Measurements from ENCODE around the gene SLC25A43. TPM values are rescaled to one million over a fixed set of nuclear protein-coding genes. Genes with fewer than 3 reads are reported as not detected.
"Not testable (repeated sequence)": the region's sequence is repeated elsewhere in the genome, so short reads cannot be mapped to it uniquely, and the experiment has no call there.

Gene SLC25A43
- total RNA-seq, 1 donor: 3.0 TPM

DNA sequence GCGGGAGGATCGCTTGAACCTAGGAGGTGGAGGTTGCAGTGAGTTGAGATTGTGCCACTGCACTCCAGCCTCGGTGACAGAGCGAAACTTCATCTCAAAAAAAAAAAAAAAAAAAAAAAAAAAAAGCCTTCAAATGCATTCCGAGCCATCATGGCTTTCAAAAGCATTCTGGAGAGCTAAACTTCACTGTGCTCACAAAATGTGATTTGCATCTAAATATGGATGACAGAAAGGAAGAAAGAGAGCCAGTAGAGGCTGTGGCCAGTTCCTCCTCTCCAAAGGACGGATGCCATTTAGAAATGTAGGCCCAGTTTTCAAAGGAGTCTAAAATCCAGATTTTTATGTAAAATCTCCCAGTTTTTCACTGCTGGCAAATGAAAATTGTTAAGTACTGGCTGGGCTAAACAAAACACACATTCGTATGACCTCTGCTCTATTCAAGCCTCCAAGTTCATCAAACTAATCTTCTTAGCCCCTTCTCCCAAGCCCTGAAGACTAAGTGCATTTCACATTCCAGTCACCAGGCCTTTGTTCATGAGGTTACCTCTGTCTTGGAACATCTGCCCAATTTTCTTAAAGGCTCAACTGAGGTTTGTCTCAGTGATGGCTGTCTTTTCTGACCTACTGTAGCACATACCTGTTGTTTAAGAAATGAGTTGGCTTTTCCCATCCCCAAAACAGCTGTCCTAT lies 22.0 kb downstream of the SLC25A43 start:
- Histone ChIP-seq H3K4me3 (ENCODE audit: low read length) (no peak overlapping the region), H3K4me1 (ENCODE audit: insufficient read depth, low read length) (no peaks in the 10 kb centered on the region), H3K9me3 (ENCODE audit: low read depth, low read length) (no peaks in the 10 kb centered on the region), H3K27me3 (ENCODE audit: insufficient read depth, low read length) (no peaks in the 10 kb centered on the region)

DNA sequence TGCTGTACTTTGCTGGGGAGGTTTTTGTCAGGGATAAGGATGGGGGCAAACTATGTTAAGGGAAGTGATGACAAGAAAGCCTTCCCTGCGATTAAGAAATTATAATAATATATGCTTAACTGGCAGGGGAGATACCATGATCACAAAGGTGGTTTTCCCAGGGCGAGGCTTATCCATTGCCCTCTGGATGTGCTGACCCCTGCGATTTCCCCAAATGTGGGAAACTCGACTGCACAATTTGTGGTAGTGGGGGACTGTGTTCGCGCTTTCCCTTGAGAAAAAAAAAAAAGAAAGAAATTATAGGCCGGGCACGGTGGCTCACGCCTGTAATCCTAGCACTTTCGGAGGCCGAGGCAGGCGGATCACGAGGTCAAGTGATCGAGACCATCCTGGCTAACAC lies 24.5 kb downstream of the SLC25A43 start:
- H3K4me3 ChIP-seq (ENCODE audit: low read length): no peak overlapping the region
- no peaks in the 10 kb centered on the region for H3K27me3 ChIP-seq (ENCODE audit: insufficient read depth, low read length)
- H3K4me1 ChIP-seq (ENCODE audit: insufficient read depth, low read length): peaks cover 16% of the 10 kb centered on the region
- H3K9me3 ChIP-seq (ENCODE audit: low read depth, low read length): no peaks in the 10 kb centered on the region

DNA sequence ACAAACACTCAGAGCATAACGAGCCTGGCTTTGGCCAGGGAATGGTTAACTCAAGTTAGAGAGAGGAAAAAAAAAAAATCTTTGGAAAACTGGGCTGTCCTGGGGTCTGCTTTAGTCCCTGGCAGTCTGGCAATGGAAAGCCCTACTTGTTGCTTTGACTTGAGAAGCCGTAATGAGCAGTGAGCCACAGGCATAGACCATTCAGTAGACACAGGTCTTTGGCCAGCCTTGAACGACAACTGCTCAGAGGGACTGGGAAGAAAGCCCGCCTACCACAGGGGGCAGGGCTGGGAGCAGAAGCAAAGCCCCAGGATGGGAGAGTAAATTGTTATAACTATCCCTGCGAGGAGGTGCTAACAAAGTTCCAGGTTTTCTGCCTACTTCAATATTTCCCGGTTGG lies 25.9 kb downstream of the SLC25A43 start:
- Histone ChIP-seq H3K27me3 (ENCODE audit: insufficient read depth, low read length) (no peaks in the 10 kb centered on the region), H3K9me3 (ENCODE audit: low read depth, low read length) (no peaks in the 10 kb centered on the region), H3K4me3 (ENCODE audit: low read length) (no peak overlapping the region), H3K4me1 (ENCODE audit: insufficient read depth, low read length) (peaks cover 16% of the 10 kb centered on the region)

DNA sequence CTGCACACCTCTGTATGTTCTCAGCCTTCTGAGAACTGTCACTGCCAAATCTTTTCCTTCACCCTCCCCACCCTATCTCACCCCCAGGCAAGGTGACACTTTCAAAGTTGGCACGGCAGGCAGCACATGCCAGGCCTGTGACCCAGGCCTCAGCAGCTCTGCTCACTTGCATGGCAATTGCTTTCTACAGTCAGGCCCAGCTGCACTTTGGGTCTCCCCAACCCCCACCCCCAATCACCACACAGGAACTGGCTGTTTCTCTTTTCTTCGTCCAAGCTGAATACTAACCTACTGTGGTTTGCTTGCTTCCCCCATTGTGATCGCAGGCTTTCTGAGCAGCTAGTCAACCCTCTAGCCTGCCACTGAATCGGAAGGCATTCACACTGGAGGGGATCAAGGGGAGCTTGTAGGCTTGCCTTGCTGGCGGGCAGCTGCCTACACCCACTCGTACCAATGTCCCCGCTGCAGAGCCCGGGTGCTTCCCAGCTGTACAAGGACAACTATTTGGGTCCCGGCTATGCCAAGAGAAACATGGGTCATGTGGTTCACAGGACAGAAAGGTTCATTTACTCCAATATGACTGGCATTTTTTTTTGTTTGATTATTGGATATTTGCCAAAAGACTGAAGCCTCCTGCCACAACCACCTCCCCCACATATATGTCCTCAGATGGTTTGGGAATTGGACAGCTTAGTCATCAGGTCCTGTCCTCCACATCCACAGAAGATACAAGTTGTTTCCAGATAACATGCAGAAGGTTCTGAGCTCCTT lies 28.1 kb downstream of the SLC25A43 start:
- no peak overlapping the region for H3K4me3 ChIP-seq (ENCODE audit: low read length)
- H3K9me3 ChIP-seq (ENCODE audit: low read depth, low read length): no peaks in the 10 kb centered on the region
- peaks cover 16% of the 10 kb centered on the region for H3K4me1 ChIP-seq (ENCODE audit: insufficient read depth, low read length)
- no peaks in the 10 kb centered on the region for H3K27me3 ChIP-seq (ENCODE audit: insufficient read depth, low read length)

DNA sequence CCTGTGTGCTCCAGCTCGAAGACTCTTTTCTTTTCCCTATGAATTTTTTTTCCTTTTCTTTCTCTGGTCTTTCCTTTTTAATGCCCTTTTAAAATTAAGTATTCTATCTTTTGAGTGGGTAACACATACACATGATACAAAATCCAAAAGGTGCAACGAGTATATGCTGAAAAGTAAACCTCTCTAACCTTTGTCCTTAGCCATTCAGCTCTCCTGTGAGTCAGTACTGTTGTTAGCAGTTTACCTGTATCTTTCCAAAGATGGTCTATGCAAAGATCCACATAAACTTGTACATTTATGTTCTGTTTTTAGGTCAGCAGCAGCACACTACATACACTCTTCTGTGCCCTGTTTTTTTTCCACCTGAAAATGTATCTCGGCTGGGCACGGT lies 28.7 kb downstream of the SLC25A43 start:
- H3K27me3 ChIP-seq (ENCODE audit: insufficient read depth, low read length): no peaks in the 10 kb centered on the region
- H3K4me3 ChIP-seq (ENCODE audit: low read length): no peak overlapping the region
- H3K9me3 ChIP-seq (ENCODE audit: low read depth, low read length): no peaks in the 10 kb centered on the region
- peaks cover 16% of the 10 kb centered on the region for H3K4me1 ChIP-seq (ENCODE audit: insufficient read depth, low read length)

DNA sequence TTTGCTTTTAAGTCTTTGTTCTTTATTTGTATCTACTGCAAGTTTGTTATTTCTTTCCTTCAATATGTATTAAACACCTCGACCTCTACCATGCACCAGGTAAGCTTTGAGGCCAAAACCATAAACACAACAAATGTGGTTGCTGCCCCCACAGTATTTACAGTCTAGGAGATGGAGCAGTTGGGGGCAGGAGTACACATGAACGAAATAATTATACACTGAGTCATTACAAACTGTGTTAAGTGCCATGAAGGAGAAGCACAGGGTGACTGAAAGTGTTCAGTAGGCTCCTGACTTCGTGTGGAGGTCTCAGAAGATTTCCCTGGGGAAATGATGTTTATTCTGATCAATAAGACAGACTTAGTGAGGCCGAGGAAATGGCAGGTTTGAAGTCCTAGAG lies 30.3 kb downstream of the SLC25A43 start:
- H3K4me1 ChIP-seq (ENCODE audit: insufficient read depth, low read length): peaks cover 16% of the 10 kb centered on the region
- no peak overlapping the region for H3K4me3 ChIP-seq (ENCODE audit: low read length)
- no peaks in the 10 kb centered on the region for H3K27me3 ChIP-seq (ENCODE audit: insufficient read depth, low read length)
- no peaks in the 10 kb centered on the region for H3K9me3 ChIP-seq (ENCODE audit: low read depth, low read length)

DNA sequence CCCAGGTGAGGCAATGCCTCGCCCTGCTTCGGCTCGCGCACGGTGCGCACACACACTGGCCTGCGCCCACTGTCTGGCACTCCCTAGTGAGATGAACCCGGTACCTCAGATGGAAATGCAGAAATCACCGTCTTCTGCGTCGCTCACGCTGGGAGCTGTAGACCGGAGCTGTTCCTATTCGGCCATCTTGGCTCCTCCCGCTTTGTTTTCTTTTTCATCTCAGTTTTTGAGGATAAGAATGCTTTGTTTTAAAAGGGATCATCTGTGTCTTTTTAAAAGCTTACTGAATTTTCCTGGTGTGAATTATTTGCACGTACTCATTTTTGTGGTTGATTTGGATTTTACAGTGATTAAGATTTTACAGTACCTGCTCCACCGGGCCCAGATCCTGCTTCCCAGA lies 42.2 kb downstream of the SLC25A43 start:
- not testable (repeated sequence) for H3K27me3 ChIP-seq (ENCODE audit: insufficient read depth, low read length); H3K9me3 ChIP-seq (ENCODE audit: low read depth, low read length); H3K4me3 ChIP-seq (ENCODE audit: low read length); H3K4me1 ChIP-seq (ENCODE audit: insufficient read depth, low read length)

DNA sequence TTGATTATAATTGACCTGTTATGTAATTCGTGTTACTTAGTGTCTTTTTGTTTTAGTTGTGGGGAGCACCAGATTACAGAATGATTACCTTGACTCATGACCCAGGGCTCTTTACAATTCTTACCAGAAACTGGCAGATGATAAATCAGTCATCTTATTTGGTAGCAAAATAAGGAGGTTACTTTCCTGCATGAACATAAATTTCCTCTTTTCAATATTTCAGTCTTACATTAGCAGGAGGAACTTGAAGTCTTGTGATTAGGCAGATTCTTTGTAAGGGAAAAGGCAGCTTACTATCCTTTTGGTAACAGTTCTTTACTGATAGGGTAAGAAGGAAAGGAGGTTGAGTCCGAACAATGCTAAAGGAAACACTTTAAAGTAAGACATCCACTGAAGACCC lies 43.1 kb downstream of the SLC25A43 start:
- H3K4me1 ChIP-seq (ENCODE audit: insufficient read depth, low read length): no peaks in the 10 kb centered on the region
- no peaks in the 10 kb centered on the region for H3K27me3 ChIP-seq (ENCODE audit: insufficient read depth, low read length)

DNA sequence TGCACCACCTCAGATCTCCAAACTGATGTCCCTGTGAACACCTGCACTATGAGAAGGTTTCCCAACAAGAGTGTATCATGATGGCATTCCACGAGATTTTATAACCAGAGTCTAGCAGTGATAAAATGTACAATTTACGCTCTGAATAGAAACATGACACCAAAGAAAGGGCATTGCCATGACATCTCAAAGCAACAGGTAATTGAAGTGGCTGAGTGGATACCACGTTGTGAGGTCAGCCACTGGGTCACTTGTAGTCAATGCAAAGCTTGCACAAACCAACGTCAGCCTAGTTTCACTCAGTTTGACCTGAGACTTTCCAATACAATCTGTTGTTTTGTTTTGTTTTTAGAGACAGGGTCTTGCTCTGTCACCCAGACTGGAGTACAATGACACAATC lies 54.1 kb downstream of the SLC25A43 start:
- Histone ChIP-seq H3K27me3 (ENCODE audit: insufficient read depth, low read length) (no peaks in the 10 kb centered on the region), H3K4me3 (ENCODE audit: low read length) (no peak overlapping the region), H3K9me3 (ENCODE audit: low read depth, low read length) (no peaks in the 10 kb centered on the region), H3K4me1 (ENCODE audit: insufficient read depth, low read length) (no peaks in the 10 kb centered on the region)

More for the DNA sequence above, 43.1 kb downstream of the SLC25A43 start:
- Histone ChIP-seq H3K4me3 (ENCODE audit: low read length) (no peak overlapping the region), H3K9me3 (ENCODE audit: low read depth, low read length) (no peaks in the 10 kb centered on the region)

DNA sequence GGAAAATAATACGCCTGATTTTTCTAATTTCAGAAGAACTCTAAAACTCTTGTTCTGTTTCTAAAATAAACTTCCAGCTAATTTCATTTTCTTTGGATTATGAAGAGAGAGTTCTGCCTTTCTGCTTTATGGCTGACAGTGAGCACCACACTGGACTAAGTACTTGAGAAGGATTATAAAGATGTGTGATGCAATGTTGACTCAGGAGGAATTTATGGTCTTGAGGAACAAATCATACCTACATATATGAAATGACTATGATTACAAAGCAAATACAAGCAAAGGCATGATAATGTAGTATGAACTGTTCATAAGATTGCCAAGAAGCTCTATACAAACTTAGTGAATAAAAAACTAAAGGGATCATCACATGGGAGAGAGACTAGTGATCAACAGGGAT lies 56.1 kb downstream of the SLC25A43 start:
- H3K4me3 ChIP-seq (ENCODE audit: low read length): no peak overlapping the region
- no peaks in the 10 kb centered on the region for H3K4me1 ChIP-seq (ENCODE audit: insufficient read depth, low read length)
- no peaks in the 10 kb centered on the region for H3K27me3 ChIP-seq (ENCODE audit: insufficient read depth, low read length)
- H3K9me3 ChIP-seq (ENCODE audit: low read depth, low read length): no peaks in the 10 kb centered on the region

DNA sequence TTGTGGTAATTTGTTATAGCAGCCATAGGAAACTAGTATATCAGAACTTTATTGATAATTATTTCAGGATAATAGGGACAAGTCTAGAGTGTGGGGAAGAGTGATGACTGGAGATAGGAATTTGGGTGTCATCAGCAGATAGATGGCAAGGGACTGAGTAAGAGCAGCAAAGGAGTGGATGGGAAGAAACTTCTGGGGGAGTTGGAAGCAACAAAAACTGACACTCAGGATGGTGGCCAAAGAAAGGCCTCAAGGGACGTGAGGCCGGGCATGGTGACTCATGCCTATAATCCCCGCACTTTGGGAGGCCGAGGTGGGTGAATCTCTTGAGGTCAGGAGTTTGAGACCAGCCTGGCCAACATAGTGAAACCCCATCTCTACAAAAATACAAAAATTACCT lies 60.0 kb downstream of the SLC25A43 start:
- no peak overlapping the region for H3K4me3 ChIP-seq (ENCODE audit: low read length)
- H3K4me1 ChIP-seq (ENCODE audit: insufficient read depth, low read length): no peaks in the 10 kb centered on the region
- no peaks in the 10 kb centered on the region for H3K27me3 ChIP-seq (ENCODE audit: insufficient read depth, low read length)
- H3K9me3 ChIP-seq (ENCODE audit: low read depth, low read length): no peaks in the 10 kb centered on the region

DNA sequence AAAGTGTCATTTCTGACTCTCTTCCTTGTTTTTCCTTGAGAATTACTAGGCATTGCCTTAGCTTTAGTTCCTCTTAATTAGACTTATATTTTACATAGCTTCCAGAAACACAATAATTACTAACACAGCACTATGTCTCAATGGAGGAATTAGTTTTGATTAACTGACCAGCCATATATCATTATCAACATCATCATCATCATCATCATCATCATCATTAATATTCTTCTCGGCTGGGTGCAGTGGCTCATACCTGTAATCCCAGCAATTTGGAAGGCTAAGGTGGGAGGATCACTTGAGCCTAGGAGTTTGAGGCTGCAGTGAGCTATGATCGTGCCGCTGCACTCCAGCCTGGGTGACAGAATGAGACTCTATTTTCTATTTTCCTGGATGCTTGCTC lies 66.4 kb downstream of the SLC25A43 start:
- no peaks in the 10 kb centered on the region for H3K27me3 ChIP-seq (ENCODE audit: insufficient read depth, low read length)
- H3K4me1 ChIP-seq (ENCODE audit: insufficient read depth, low read length): peaks cover 10% of the 10 kb centered on the region
- no peaks in the 10 kb centered on the region for H3K9me3 ChIP-seq (ENCODE audit: low read depth, low read length)
- no peak overlapping the region for H3K4me3 ChIP-seq (ENCODE audit: low read length)

DNA sequence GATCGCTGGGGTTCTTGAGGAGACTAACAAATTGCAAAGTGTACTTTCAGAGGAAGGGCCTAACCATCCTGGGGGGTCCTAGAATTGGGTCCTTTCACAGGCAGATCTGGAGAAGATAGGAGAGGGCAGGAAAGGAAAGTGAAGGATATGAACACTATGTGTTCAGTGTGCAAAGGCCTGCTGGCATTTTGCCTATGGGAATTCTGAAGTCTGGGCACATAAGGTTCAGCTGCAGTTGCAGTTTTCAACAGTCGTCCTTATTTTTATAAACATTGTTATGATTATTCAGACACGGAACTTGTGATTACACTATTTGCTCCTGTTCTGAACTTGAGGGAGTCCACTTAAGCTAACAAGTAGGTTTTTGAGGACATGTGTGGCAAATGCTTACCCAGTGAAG lies 67.8 kb downstream of the SLC25A43 start:
- Histone ChIP-seq H3K27me3 (ENCODE audit: insufficient read depth, low read length) (no peaks in the 10 kb centered on the region), H3K9me3 (ENCODE audit: low read depth, low read length) (no peaks in the 10 kb centered on the region), H3K4me3 (ENCODE audit: low read length) (no peak overlapping the region)

DNA sequence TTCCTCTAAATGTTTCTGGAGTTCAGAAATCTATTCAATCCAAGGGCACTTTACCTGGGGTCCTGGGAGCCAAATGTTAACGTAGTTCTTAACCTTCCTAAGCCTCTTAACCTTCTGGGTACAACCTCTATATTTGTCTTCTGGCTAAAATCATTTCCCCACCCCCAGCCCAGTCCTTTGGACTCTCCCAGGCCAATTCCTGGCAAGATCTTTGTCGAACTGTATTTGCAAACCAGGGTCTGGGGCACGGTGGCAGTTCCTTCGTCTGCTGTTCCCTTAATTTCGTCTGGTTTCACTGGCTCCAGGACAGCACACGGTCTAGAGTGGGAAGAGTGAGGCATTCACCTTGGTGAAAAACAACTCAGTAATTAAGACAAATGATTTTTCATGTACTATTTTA lies 68.3 kb downstream of the SLC25A43 start:
- H3K9me3 ChIP-seq (ENCODE audit: low read depth, low read length): no peaks in the 10 kb centered on the region
- peaks cover 10% of the 10 kb centered on the region for H3K4me1 ChIP-seq (ENCODE audit: insufficient read depth, low read length)
- no peaks in the 10 kb centered on the region for H3K27me3 ChIP-seq (ENCODE audit: insufficient read depth, low read length)
- H3K4me3 ChIP-seq (ENCODE audit: low read length): no peak overlapping the region

More for the DNA sequence above, 67.8 kb downstream of the SLC25A43 start:
- peaks cover 10% of the 10 kb centered on the region for H3K4me1 ChIP-seq (ENCODE audit: insufficient read depth, low read length)

DNA sequence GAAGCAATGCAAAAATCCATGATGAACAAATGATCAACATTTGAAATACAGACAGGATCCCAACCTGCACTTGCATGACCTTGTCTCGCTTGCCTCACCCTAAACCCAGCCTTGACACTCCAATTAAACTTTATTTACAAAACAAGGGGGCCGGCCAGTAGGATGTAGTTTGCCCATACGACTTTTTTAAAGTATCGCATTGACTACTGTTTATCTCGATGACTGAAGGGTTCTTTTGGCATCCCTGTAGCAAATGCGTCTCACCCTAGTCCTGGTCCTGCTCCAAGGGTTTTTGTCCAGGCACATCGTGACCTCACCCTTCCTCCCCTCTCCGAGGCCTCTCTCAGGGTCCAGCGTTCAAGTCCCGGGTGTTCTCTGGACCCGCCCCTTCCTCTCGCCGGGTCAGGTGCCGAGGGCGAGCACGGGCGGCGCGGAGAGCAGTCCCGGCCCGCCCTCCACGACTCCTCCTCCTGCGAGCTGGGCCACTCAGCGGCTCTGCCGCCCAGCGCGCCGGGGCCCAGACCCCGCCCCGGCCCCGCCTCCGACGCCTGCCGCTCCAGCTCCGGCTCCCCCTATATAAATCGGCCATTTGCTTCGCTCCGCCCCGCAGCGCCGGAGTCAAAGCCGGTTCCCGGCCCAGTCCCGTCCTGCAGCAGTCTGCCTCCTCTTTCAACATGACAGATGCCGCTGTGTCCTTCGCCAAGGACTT lies 68.9 kb downstream of the SLC25A43 start, which contains the start of gene SLC25A5:
Gene SLC25A5 (plus strand): TSS at position 603 of the 709 bp plus-strand sequence. CDS start 72 bp downstream, at position 675.
- H3K4me1 ChIP-seq (ENCODE audit: insufficient read depth, low read length): peaks cover 10% of the 10 kb centered on the region
- H3K4me3 ChIP-seq (ENCODE audit: low read length): peak within 1 kb of the TSS; percentile 78
- H3K9me3 ChIP-seq (ENCODE audit: low read depth, low read length): no peaks in the 10 kb centered on the region
- no peaks in the 10 kb centered on the region for H3K27me3 ChIP-seq (ENCODE audit: insufficient read depth, low read length)

All from mononuclear cell (primary cell).